ENCODE measurements around the gene LSR. TPM values are rescaled to one million over a fixed set of nuclear protein-coding genes. Genes with fewer than 3 reads are reported as not detected.

Gene LSR
- polyA plus RNA-seq, 1 donor from 2014 or later: not detected

DNA sequence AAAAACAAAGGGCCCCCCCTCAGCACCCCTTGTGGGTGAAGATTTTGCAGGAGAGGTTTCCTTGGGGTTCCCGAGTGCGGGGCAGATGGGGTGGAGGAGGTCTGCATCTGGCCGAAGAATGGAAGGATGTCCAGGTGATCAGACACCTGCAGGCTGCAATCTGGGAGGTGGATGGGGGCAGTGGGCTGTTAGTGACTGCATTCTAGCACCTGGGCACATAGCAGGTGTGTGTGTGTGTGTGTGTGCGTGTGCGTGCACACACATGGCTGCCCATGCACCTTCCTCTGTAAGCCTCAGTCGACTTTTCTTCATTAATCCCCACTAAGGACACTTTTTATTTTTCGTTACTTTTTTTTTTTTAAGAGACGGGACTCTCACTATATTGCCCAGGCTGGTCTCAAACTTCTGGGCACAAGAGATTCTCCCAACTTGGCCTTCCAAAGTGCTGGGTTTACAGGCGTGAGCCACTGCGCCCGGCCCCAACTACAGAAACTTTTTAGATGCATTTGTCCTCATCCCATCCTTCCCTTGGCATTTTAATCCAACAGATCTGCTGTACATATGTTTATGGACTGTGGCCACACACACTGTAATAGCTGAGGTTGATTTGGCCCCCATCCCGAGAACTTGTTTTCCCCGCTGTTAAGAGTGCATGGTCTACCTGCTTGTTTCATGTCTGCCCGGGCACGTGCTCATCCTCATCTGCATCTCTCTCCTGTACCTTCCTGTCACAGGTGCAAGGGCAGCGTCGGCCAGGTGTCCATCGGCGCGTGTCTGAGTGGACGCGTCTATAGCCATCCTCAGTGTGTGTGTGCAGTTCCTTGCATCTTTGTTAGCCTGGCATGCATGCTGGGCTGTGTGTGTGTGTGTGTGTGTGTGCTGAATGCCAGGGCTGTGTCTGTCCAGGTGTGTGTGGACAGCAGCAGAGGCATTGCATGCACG lies 43.9 kb downstream of the LSR start:
- no peak overlapping the region for H3K9ac ChIP-seq (ENCODE audit: low read length)
- TF ChIP-seq, protein P1, sequence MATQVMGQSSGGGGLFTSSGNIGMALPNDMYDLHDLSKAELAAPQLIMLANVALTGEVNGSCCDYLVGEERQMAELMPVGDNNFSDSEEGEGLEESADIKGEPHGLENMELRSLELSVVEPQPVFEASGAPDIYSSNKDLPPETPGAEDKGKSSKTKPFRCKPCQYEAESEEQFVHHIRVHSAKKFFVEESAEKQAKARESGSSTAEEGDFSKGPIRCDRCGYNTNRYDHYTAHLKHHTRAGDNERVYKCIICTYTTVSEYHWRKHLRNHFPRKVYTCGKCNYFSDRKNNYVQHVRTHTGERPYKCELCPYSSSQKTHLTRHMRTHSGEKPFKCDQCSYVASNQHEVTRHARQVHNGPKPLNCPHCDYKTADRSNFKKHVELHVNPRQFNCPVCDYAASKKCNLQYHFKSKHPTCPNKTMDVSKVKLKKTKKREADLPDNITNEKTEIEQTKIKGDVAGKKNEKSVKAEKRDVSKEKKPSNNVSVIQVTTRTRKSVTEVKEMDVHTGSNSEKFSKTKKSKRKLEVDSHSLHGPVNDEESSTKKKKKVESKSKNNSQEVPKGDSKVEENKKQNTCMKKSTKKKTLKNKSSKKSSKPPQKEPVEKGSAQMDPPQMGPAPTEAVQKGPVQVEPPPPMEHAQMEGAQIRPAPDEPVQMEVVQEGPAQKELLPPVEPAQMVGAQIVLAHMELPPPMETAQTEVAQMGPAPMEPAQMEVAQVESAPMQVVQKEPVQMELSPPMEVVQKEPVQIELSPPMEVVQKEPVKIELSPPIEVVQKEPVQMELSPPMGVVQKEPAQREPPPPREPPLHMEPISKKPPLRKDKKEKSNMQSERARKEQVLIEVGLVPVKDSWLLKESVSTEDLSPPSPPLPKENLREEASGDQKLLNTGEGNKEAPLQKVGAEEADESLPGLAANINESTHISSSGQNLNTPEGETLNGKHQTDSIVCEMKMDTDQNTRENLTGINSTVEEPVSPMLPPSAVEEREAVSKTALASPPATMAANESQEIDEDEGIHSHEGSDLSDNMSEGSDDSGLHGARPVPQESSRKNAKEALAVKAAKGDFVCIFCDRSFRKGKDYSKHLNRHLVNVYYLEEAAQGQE (IDR thresholded peaks at IDR 0.05; ENCODE audit: borderline replicate concordance): no peak
- TF ChIP-seq TAF1 (IDR thresholded peaks at IDR 0.05; ENCODE audit: low read depth): no peak
- no peak for TF ChIP-seq MXI1 (conservative IDR thresholded peaks at IDR 0.05; ENCODE audit: poor library complexity, severe bottlenecking)
- TF ChIP-seq RAD21 (conservative IDR thresholded peaks at IDR 0.05): no peak
- H4K20me1 ChIP-seq (ENCODE audit: insufficient read depth): no peaks in the 10 kb centered on the region
- no peaks in the 10 kb centered on the region for H3K27me3 ChIP-seq (ENCODE audit: insufficient read depth, low read depth, low read length)
- H3F3A ChIP-seq (ENCODE audit: insufficient read depth, low read length, poor library complexity, severe bottlenecking): no peaks in the 10 kb centered on the region
- H2AFZ ChIP-seq (ENCODE audit: low read depth, low read length): no peak overlapping the region
- H3K4me2 ChIP-seq (ENCODE audit: low read length): no peak overlapping the region
- no peaks in the 10 kb centered on the region for H3K36me3 ChIP-seq (ENCODE audit: insufficient read depth, low read length)
- H3K27ac ChIP-seq (ENCODE audit: low read length): no peak overlapping the region
- H3K4me3 ChIP-seq (ENCODE audit: low read length): no peak overlapping the region
- H3K9me2 ChIP-seq (ENCODE audit: insufficient read depth, low read length): no peaks in the 10 kb centered on the region
- H3K9me3 ChIP-seq (ENCODE audit: low read length): no peaks in the 10 kb centered on the region
- H3K79me2 ChIP-seq (replicated peaks; ENCODE audit: insufficient read depth, low read length): no peaks in the 10 kb centered on the region

DNA sequence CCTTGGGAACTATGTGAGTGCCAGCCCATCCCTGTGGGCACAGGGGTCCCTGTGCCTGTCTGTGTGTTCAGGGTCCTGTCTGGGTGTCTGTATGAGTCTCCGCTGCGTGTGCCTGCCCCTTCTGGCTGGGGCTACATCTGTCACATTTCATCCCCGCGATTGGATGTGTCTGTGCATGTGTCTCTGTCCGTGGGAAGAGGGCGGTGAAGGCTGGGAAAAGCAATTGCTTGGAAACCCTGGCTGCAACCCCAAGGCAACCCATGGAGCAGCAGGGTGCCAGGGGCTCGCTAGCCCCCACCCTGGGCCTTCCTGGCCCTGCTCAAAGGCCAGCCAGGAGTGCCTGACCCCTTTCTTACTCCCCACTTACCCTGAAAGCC lies 44.5 kb downstream of the LSR start:
- H3K4me3 ChIP-seq (ENCODE audit: low read length): no peak overlapping the region
- no peaks in the 10 kb centered on the region for H3K9me2 ChIP-seq (ENCODE audit: insufficient read depth, low read length)
- H3K4me2 ChIP-seq (ENCODE audit: low read length): no peak overlapping the region
- H2AFZ ChIP-seq (ENCODE audit: low read depth, low read length): no peak overlapping the region
- H3K9ac ChIP-seq (ENCODE audit: low read length): no peak overlapping the region
- no peak overlapping the region for H3K27ac ChIP-seq (ENCODE audit: low read length)
- H3F3A ChIP-seq (ENCODE audit: insufficient read depth, low read length, poor library complexity, severe bottlenecking): no peaks in the 10 kb centered on the region
- no peaks in the 10 kb centered on the region for H3K79me2 ChIP-seq (replicated peaks; ENCODE audit: insufficient read depth, low read length)
- TF ChIP-seq POLR2AphosphoS5 (IDR thresholded peaks at IDR 0.05) (no peak), TAF1 (IDR thresholded peaks at IDR 0.05; ENCODE audit: low read depth) (no peak), EZH2 (IDR thresholded peaks at IDR 0.05; ENCODE audit: borderline replicate concordance, insufficient read depth, low read length, poor library complexity, severe bottlenecking) (no peak), EP300 (conservative IDR thresholded peaks at IDR 0.05; ENCODE audit: poor library complexity, severe bottlenecking) (no peak), SMC3 (conservative IDR thresholded peaks at IDR 0.05; ENCODE audit: poor library complexity) (no peak), CTCF (IDR thresholded peaks at IDR 0.05; ENCODE audit: poor library complexity, severe bottlenecking) (no peak), RAD21 (conservative IDR thresholded peaks at IDR 0.05) (no peak), MXI1 (conservative IDR thresholded peaks at IDR 0.05; ENCODE audit: poor library complexity, severe bottlenecking) (no peak)
- TF ChIP-seq, protein P1 (IDR thresholded peaks at IDR 0.05; ENCODE audit: borderline replicate concordance): no peak
- H4K20me1 ChIP-seq (ENCODE audit: insufficient read depth): no peaks in the 10 kb centered on the region
- no peaks in the 10 kb centered on the region for H3K27me3 ChIP-seq (ENCODE audit: insufficient read depth, low read depth, low read length)
- H3K9me3 ChIP-seq (ENCODE audit: low read length): no peaks in the 10 kb centered on the region
- H3K36me3 ChIP-seq (ENCODE audit: insufficient read depth, low read length): no peaks in the 10 kb centered on the region
